Left ventricle myocardium superior (tissue), 1 donor: ENCODE results near the gene KY. TPM values are rescaled to one million over a fixed set of nuclear protein-coding genes. Genes with fewer than 3 reads are reported as not detected.
A peak's percentile ranks its signal among the peaks of the same experiment; 100 is the strongest.

Experiments used
- ATAC-seq: fragments of 200-7000 bp; cut with Tn5 transposase; one replicate; pipeline ENCODE4 v1.9.1; 2020; ENCODE audit warnings: mild to moderate bottlenecking, moderate library complexity
- DNase-seq: peaks from one replicate; pipeline ENCODE4 v3.0.0-alpha.2; 2020
- intact Hi-C: fragments of 100-400 bp; cut with micrococcal nuclease; formaldehyde crosslinking; loops from one replicate; pipeline ENCODE4 v1.11.0; 2022
- total RNA-seq: library from RNA; stranded (reverse); fragmentation: NEBNext Ultra II Directional; extraction: Animal tissue kit (Norgen Biotek cat#: 25700); gene quantifications from one replicate; pipeline ENCODE4 v1.2.1, GENCODE V29; 2021
- donor health status: DM: no; HTN: yes; CAD: no; lungs with severe emphysema.

KY gene
- total RNA-seq, 1 donor from 2014 or later = 20.6 TPM

DNA sequence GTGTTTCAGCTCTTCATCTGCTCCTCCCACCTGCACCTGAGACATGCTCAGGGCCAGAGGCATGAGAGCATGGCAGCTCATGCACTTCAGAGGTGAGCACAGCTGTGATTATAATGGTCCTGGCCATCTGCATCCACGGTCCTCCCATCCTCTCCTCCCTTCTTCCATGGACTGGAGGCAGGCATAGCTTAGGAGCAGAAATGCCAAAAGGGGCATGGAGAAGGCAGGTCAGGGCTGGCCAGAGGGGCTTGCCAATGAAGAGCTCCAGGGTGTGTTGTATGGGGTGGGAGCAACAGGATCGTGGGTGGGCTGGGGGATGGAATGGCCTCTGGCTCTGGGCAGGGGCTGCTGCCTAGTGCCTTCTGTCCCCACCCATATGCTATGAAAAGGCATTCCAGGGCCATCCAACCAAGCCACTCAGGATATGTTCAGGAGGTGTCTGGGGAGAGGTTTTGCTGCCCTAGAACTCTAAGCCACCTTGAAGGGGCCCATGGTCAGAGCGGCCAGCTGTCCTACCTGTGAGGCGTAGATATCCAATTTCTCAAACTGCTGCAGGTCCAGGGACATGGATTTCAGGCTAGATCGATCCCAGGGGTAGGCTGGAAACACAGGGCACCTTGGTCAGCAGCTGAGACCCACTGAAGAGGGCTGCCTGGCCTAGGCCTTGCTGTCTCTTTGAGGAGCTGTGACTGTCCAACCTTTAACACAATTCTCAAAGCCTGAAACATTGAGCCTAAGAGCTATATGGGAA lies 26.1 kb downstream of the KY start:
- intact Hi-C loops = no loop called here
- DNase-seq (no peak), ATAC-seq (no peak)

DNA sequence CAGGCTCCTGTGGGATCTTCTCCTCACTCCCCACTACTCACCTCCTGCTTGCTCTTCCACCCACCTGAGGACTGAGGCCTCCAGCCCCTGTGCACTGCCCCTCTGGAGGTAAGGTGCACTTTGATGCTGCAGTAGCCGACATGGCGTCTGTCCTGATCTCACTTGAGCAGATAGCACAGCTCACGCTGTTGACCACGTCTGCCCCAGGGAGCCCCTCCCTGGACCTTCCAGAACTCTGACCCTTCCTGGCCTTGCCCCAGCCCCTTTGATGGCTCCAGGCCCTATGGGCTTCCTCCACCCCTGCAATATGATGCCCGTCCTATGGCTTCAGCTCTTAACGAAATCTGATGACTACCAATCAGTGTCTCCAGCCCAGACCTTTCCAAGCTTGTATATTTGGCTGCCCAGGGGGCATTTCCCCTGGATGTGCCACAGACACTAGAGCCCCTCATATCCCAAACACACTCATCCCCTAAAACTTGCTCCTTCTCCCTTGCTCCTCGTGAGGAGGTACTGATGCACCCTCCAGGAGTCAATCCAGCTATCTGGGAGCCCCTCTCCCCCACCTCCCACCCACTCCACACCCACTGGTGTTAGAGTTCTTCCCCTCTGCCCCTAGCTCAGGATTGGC lies 27.1 kb downstream of the KY start:
- intact Hi-C loops = no loop called here
- DNase-seq (no peak), ATAC-seq (no peak)

DNA sequence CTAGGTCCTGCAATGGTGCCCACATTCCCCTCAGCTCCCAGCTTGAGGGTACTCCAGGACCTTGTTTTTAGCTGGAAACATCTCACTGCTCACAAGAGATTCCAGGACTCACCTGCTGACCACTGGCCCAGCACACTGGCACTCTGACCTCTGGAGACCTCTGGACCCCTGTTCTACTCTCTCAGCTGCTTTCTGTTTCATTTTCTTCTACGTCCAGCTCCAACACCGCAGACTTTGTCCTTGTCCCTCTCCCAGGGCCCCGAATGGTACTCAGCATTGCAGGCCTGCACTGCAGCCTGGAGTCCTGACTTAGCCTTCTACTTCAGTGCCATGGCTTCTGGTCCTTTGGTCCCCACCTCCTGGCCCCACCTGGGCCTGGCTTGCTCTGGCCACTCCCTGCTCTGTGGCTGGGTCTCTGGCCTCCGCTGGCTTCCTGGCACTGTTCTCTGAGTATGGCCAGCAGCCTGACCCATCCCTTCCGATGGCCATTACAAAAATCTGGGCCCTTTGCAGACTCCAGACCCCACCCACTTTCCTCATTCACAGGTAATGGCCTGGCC lies 27.9 kb downstream of the KY start:
- intact Hi-C loops = no loop called here
- DNase-seq (no peak), ATAC-seq (no peak)

DNA sequence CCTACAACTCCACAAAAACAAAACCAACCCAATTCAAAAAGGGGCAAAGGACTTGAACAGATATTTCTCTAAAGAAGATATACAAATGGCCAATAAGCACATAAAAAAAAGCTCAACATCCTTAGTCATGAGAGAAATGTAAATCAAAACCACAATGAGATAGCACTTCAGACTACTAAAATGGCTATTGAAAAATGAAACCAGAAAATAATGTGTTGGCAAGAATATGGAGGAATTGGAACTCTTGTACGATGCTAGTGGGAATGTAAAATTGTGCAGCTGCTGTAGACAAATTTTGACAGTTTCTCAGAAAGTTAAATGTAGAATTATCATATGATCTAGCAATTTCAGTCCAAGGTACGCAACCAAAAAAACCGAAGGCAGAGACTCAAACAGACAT lies 29.0 kb downstream of the KY start:
- no peak for DNase-seq
- intact Hi-C loops = no loop called here
- ATAC-seq = no peak

DNA sequence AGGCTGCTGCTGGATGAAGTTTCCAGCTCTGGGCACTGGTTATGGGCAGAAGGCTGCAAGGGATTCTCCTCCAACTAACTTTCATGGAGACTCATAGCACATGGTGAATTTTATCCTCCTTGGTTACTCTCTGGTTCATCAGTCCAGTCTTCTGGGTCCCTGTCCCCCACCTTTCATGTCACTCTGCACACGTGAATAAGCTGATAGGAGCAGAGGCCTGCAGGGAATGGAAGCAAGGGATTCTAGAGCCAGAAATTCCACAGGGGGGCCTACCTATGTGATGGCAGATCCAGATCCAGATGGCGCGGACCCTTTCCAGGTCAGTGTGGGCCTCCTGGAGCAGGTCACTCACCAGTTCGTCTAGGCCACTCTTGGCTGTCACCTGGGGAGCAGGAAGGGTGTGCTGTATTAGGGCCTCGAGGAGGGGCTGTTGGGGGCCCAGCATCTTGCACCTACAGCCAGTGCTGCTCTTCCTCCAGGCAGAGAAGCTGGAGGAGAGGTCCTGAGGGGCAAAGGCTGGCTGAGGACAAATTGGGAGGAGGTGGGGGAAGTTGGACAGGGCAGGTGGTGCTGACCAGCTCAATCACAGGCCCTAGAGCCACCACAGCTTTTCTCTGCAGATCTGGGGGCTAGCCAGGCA lies 30.2 kb downstream of the KY start:
- no peak for ATAC-seq
- DNase-seq = no peak
- intact Hi-C loops = no loop called here

DNA sequence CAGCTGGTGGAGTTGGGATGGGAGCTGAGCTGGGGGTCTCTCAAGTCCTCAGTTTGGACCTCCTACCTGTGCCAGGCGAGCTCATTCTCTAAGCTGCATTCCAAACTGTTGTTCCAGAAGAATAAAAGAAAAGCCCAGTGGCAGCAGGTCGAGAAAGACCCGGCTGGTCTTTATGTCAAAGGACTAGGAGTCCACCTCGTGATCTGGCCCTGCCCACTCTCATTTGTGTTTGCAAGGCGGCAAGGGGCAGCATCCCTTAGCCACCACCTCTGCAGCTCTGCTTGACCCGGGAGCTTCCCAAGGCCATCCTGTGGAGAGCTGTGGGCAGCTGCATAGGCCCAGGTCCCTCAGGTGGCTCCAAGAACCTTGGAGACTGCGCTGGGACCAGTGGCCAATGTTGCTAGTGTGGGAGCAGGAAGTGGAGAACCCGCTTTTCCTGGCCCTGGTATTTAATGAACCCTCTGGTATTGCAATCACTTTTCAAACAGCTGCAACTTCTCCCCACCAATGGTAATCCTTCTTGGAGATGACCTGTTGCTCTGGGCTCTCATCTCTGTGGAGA lies 30.9 kb downstream of the KY start:
- DNase-seq (no peak), ATAC-seq (no peak)
- intact Hi-C loops = no loop called here

DNA sequence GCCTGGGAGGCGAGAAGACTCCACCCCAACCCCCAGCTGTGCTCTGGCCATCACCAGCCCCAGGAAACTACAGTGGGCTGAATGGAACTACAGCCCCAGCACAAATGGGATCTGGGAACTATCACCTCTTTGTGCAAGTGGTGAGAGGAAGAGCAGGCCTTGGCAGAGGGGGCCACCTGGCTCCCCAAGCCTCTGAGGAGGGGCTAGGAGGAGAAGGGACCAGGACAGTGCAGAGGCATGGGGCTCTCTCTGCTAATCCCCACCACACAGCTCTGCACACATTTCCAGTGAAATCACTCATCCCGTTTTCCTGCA lies 31.6 kb downstream of the KY start:
- no peak for DNase-seq
- intact Hi-C loops = no loop called here
- ATAC-seq = no peak

DNA sequence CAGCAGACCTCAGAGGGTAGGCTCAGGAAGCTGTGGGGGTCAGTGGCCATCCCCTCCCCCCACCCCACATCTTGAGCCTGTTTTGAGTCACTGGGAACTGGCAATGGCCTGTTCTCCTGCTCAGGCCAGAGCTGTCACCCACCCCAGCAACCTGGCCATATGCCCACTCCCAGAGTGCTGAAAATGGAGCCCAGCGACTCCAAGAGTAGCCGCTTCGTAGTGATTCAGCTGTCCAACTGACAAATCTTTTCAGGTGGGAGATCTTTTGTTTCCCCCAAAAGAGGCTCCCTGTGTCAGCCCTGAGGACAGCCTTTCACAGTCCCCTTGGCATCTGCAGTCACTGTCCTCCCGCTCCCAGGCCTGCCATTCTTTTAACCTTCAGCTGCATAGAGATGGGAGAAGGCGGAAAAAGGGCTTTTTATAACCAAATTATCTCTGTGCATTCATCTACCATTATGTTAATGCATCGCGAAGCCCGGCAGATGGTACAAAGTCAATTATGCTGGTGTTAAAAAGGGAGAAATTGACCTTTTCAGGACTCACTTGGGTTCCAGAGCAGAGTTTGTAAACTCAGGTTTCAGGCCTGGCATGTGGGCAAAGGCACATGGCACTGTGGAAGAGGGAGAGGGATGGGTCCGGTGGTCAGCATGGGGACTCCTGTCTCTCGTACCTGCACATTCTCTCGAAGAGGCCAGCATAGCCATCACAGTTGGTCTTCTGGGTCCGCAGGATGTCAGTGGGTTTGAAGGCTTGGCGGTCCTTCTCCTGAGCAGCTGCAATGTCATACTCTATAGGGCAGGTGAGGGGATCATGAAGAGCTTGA lies 32.1 kb downstream of the KY start:
- ATAC-seq (no peak), DNase-seq (no peak)

DNA sequence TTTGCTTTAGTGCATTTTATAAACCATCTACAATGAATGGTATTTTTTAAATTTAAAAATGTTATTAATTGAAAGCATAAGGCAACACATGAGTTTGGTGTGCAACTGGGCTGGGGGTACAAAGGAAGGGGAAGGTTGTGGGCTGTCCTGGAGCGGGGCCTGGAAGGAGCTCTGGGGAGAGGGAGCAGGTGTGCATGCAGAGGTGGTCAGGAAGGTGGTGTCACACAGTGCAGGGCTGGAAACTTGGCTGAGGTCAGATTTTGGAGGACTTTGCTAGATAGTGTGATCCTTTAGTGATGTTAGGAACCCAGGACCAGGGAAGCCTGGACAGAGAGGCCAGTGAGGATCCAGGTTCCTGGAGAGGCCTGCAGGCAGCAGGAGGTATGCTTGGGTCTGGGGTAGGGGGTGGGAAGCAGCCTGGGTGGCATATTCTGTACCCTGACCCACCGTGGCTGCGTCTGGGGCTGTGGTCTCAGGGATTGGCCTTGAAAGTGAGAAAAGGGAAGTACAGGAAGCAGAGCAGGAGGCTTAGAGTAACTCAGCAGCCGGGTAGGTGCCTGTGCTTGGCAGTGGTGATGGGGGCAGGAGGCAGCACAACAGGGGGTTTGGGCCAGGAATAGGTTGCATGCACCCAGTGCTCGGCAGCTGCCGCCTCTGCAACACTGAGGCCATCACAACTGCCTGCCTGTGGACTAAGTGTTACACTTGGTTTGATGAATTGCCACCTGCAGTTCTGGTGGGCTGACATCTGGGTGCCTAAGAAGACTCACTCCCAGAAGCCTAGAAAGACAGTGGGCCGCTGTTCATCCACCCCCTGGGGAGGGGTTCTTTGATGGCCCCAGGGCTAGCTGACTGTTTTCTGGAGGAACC lies 33.0 kb downstream of the KY start:
- DNase-seq = no peak
- ATAC-seq = no peak
- intact Hi-C loops = no loop called here

More for the DNA sequence above, 32.1 kb downstream of the KY start:
- intact Hi-C loops = no loop called here

DNA sequence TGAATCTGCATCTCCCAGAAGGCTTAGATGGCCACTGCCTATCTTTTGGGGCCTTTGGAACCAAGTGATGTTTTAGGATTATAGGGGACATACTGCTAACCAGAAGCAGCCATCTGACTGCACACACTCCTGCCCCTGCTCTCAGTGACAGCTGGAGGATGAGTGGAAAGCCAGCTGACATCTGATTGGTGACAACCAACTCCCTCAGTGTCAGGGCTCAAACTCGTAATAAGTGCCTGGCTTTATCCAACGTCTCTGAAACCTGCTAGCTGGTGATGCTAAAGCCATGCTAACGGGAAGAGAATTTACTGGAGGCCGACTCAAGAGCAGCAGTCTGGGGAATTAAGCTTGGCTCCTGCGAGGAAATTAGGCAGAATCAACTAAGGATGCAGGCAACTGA lies 35.1 kb downstream of the KY start:
- ATAC-seq = no peak
- no peak for DNase-seq
- intact Hi-C loops = no loop called here

DNA sequence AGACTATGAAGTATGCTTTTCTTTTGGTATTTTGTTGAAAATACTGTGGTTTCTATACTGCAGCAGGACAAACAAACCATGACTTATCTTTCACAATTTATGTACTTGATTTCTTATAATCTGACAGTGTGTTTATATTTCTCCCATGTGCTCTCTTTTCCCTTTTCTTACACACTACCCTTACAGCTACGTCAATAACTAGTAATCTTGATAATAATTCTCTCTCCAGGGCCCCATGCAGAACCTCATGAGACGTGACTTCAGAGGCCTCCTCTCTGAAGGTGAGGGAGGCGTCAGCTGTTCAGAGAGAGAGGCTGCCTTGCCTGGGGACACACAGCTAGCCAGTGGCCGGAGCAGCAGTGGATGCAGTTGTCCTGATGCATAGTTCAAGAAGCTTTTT lies 35.9 kb downstream of the KY start:
- DNase-seq (no peak), ATAC-seq (no peak)
- intact Hi-C loops = no loop called here

DNA sequence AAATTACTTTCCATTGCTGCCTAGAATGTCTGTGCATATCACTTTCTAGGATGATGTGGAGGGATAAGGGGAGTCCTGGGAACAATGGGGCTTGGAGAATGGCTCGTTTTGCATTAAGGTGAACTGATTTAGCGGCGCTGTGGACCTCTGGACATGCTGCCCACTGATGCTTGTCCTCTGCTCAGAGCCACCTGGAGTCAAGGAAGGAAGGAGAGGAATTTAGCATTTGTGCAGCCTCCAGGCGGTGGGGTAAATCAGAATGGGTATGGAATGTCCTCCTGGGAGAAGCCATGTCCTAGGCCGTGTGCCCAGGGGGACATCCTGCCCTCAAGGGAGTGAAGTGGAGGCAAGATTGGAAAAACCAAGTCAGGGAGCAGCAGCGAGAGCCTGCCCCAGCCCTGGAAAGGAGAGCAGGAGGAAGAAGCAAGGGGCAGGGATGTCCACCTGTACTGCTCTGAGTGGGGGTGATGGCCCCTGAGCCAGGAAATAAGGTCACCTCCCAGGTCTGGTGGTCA lies 37.8 kb downstream of the KY start:
- DNase-seq (no peak), ATAC-seq (no peak)
- intact Hi-C loops = no loop called here

DNA sequence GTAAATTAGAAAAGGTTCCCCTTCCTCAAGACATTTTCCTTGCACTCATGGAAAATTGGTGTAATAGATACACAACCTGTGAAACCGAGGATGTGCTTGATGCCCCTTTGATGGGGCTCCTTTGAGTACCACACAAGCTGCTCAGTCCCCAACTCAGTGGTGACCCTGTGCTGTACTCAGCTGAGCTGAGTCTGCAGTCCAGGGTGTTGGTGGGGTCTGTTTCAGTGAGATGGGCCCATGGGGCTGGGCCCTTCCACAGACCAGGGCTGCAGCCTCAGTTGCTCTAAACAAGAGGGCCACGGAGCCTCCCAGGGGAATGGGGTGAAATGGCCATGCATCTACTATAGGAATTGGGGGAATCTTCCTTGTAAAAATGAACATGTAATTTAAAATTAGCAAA lies 39.3 kb downstream of the KY start:
- no peak for ATAC-seq
- DNase-seq = no peak
- intact Hi-C loops = no loop called here

DNA sequence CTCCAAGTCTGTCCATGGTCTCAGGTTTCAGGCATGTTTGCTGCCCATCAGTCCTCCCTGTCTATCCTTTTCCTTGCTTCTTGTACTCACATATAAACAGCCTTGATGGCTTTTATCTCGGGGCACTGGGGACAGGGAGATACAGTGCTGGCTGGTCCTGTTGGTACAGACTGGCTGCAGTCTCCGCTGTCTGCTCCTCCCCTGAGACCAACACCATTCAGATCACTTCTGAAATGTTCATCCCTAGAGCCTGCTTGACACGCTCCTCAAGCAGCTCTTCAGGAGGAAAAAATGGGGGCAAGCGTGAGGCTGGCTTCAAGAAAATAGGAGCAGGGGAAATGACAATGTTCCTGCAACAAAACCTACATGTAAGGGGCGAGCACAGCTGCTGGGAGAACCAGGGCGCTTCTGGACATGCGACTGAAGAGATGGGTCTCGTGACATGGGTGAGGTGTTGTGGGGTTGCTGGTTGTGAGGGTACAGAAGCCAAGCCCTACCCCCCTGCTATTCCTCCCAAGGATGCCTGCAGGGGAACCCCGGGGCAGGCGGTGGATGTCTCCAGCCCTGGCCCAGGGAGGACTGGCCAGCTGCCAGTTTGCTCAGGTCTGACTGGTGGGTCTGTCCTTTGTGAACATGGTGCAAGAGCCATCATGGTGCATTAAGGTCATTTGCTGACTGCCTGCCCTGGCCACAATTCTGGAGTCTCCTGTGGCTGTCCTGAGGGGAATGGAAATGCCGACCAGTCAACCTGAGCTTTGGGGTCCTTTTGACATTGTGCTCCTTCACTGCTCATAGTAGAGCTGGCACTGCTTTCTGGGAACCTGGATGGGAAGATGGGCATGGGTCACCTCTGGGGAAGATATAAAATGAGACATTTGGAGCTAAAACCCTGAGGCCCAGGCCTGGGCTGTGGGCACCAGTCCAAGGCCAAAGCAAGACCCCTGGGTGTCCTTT lies 40.1 kb downstream of the KY start:
- DNase-seq (peak; percentile 59), ATAC-seq (peak; percentile 62)
- intact Hi-C loops = no loop called here

DNA sequence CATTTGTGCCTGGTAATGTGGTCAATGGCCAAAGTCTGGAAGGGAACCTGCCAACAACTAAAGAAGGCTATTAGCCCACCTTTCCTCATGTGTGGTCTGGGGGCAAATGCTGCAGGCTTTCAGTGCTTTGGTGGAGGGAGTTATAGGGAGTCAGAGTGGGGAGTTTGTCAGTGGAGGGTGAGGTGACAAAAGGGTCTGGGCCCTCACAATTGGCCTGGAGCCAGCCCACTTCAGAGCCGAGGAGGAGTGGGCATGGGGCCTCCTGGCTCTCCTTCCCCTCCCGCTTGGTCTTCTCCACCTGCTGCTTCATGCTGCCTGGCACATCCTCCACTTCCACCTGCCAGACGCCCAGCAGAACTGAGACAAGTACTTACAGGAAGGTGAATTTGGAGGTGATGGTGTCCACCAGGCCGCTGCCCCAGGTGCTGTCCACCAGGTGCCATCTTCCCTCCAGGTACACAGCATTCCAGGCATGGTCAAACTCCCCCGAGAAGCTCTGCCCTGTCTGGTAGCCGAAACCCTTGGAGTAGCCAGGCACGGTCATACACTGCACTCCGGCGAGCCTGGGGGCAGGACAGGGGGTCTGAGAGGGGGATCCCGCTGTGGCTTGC lies 40.9 kb downstream of the KY start:
- intact Hi-C loops = loop anchor here (10.0 kb wide), 1 partner anchor 1435 kb away; no protein-coding TSS in a partner anchor
- ATAC-seq (no peak), DNase-seq (no peak)

DNA sequence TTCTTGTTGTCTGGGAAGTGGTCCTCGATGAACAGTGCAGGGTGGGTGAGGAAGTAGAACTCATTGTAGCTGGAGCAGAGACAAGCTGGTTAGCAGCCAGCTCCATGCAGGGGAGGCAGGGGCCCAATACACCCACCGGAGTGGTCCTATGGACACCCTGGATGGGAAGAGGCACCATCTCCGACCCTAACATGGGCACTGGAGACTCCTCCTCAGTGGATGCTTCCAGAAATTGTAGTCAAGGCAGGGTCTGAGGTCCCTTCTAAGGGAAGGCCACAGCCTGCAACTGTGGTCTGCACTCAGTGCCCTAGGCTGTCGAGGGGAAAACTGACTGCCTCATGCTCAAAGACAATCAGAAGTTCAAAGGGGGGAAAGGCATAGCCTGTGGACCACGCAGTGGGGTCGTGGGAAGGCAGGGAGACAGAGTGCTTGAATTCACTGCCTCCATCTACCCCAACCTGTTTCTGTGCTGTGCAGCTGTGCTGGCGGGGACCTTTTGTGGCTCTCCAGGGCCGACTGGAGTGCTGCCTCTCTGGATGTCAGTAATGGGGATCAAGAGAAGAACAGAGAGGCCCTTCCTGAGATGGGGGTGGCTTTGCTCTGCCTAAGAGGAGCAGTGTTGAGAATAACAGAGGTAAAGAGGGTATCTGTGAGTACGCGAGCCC lies 41.9 kb downstream of the KY start:
- DNase-seq (no peak), ATAC-seq (no peak)
- intact Hi-C loops = loop anchor here (10.0 kb wide), 1 partner anchor 1436 kb away; no protein-coding TSS in a partner anchor
